SKM-1 (cell line): ENCODE measurements around the gene TREX2.

Experiments
- DNase-seq: peaks from one replicate; lab custom pipeline; 2025; ENCODE audit not compliant: unreplicated experiment; lab: John Stamatoyannopoulos, UW

Gene TREX2

DNA sequence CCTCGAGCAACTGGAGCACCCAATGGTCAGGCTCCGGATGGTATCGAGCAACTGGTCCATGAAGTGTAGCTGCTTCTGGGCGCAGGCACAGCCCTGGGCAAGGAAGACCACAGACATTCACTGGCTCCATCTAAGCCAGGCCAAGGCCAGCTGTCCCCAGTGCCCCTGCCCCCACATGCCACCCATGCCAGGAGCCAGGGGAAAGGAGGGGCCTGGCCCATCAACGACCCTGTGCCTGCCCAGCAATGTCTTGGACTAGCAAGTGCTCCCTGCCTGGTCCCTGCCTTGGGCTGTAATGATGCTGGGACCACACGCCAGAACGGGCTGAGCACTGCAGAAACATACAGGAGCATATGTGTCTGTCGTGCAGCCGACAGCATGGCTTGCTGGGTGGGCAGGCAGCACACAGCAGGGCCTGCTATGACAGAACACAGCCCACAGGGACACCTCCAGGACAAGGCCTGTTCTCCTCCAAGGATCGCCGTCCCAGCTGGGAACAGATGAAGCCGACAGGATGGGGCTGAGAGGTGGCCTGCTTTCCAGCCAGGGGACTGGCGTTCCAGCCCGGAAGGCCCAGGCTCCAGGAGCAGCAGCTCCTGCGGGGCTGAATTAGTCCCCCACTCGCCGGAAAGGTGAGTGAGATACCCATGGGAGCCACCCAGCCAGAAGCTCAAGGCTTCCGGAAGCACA is 11.4 kb upstream of the TREX2 start:
- DNase-seq, result no peak

- no peak for DNase-seq
These were observed 10.8 kb upstream of the TREX2 start for GRCh38 chrX:153456704-153457103.

DNA sequence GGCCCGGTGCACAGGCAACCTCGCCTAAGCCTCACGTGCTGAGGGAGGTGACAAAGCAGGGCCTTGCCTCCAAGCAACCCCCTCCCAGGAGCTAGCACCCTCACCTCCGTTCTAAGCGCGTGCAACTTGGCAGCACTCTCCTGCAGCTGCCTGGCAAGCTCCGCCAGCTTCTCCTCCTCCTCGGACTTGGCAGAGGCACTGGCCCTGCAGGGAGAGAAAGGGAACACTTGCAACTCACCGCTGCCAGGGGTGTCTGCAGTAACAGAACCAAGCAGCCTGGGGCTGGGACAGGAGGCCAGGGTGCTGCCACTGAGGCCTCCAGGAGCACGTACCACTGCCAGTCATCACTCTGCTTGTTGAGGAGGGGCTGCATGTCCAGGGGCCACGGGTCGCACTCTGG is 10.3 kb upstream of the TREX2 start:
- no peak for DNase-seq

DNA sequence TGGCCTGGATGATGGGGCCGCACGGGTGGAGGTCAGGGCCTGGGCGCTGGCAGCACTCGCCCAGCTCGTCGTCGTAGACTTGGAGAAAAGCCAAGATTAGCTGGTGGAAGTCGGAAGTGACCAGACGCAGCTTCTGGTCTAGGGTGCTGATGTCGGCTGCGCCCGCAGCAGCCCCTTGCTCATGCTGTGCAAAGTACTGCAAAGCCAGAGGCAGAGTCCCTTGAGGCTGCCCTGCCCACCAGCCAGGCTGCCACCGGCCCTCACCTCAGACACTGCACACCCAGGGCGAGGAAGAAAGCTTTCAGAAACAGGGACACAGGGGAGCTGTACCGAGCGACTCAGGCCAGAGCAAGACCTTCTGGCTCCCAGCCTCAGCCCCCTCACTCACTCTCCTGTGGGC is 9.7 kb upstream of the TREX2 start:
- no peak for DNase-seq

DNA sequence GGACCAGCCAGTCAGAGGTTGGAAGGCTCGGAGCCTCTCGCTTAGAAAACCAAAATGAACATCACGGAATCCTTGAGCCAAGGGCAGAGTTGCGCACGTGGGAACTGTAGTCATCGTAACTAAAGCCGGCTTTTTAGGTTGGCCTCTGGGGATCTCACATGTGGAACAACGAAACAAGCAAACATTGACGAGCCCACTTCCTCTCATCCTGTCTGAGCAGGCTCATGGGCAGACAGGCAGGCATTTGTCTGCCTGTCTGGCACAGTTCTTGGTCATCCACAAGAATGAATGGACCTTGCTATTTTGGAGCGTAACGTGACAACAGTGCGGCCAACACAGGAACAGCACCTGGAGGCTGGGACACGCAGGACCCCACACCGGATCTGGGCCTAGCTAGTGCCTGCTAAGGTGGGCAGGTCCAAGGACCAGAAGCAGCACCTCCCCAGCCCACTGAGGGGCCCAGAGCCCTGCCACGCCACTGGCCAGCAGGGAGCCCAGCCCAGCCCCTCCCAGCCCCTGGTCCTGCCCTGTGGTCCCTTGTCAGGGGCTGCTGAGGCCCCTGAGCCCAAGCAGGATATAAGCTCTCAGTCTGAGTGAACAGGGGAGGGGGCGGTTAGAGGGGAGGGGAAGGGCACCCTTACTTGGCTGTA is 9.2 kb upstream of the TREX2 start:
- DNase-seq, result no peak

DNA sequence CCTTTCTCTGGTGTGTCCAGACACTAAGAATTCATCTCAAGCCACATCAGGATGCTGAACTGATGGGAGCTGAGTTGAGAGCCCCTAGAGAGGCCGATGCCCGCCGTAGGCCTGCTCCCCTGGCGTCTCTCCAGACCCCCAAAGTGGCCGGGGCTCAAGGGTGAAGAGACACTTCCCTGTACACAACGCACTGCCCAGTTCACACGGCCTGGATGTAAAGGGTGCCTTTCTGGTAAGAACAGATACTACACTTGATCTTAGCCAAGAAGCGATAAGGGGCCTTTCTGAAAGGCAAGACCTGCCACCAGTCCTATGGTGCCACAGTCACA is 5.1 kb upstream of the TREX2 start:
- DNase-seq, result no peak

GRCh38 chrX:153450114-153450948 is 4.5 kb upstream of the TREX2 start:
- no peak for DNase-seq

GRCh38 chrX:153449368-153450113 is 3.7 kb upstream of the TREX2 start:
- no peak for DNase-seq

GRCh38 chrX:153448556-153449367 is 2.9 kb upstream of the TREX2 start:
- DNase-seq, result no peak

DNA sequence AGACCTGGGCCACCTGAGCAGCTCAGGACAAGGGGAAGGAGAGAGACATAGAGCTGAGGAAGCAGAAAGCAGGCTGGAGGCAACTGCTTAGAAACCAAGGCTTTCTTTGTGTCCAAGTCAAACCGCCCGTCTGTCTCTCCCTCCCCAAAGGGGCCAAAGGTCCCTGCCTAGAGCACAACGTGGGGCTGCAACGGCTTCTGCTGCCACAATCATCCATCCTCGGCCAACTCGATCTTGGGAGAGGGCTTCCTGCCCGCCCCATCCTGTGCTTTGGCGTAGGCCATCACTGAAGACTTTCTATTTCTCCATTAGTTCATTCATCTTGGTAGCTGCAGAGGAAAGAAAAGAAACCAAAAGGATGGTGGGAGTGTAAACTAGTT is 1.7 kb upstream of the TREX2 start:
- DNase-seq, result no peak

DNA sequence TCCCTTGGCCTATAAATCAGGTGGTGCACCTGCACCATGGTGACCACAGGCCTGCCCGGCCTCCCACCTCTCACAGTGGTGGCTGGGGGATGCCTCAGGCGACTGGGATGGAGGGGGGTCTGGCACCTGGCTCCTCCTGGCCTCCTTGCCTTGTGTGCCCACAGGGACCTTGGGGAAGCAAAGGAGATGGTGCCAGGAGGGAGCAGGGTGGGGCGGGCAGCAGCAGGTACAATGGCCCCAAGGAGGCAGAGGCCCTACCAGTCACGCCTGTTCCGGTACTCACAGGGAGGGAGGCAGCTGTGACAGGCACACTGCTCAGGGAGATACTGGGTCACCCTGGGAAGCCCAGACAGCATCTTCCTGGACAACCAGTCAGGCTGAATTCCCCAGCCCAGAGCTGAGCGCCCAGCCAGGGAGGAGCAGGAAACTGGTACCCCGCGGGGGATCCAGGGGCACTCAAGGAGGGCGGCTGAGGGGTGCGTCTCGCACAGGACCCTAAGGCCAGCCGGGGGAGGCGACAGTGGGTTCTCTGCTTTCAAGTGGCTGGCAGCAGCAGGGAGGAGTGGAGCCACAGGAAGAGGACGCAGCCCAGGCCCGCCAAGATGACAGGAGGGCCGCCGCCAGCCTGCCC is 1.2 kb upstream of the TREX2 start:
- no peak for DNase-seq

GRCh38 chrX:153446636-153446936 is 730 bp upstream of the TREX2 start:
- no peak for DNase-seq

DNA sequence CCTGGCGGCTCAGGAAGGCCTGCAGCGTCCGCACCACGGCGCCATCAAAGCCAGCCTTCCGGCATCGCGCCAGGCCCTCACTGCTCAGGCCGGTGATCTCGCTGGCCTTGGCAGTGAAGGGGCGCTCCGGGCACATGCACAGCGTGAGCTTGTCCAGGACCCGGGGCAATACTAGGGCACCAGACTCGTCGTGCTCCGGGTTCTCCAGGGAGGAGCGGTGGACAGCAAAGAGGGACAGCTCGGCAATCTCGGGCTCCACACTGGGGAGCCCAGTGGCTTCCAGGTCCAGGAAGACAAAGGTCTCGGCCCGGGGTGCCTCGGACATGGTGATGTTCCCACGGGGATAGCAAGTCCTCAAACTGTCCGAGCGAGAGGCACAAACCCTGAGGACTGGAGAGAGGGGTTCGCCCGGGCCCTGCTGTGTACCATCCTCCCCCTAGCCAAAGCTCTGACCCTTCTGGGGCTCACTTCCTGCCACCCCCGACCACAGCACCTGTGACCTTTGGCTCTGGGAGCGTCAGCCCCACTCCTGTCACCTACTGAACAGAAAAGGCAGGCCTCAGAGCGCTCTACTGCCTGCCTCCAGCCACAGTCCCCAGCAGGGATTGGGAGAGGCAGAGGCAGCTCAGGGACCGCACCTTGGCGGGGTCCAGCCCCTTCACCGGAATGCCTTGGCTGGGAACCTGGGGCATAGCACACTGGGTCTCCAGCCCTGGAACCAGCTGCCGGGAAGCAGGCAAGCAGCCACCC is 575 bp downstream of the TREX2 start:
- no peak for DNase-seq

- no peak for DNase-seq
These were observed 1.4 kb downstream of the TREX2 start for GRCh38 chrX:153444333-153445011.

- DNase-seq, result no peak
These were observed 2.2 kb downstream of the TREX2 start for GRCh38 chrX:153443476-153444332.

GRCh38 chrX:153442463-153442862 is 3.4 kb downstream of the TREX2 start:
- DNase-seq, result no peak

DNA sequence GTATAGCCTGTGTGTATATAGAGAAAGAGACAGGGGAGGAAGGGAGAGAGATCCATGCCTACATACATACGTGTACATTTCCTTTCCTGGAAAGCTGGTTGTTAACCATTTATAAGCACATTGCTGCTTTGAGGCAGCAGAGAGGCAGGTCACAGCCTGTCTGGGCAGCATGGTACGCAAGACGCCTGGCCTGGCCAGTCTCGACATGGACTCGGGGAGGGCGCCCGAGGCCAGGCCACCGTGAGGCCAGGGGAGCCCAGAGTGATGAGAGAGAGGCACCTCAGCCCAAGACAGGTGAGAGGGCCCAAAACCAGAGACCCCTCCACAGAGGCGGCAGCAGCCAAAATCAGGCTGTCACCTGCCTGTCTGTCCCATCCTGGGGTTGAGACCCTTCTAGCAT is 3.9 kb downstream of the TREX2 start:
- DNase-seq, result no peak

DNA sequence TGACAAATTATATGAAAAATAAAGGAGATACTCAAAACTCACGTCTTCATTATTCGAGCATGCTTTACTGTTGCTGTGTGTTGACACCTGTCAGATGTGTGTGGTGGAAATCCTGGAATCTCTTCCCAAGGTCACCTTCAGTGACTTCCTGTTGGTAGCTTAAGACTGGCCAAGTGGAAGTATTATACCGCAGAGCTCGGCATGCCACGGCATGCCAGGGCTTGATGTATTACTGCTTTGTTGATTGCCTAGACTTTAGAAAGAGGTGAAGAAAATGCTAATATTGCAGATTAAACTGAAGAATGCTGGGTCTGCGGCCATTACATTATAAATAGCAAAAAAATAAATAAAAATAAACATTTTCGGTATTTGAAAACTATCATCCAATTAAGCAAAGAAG is 4.6 kb downstream of the TREX2 start:
- no peak for DNase-seq
